HG02884 (cell line): ENCODE data around the gene TSPAN15.
A peak's percentile ranks its signal among the peaks of the same experiment; 100 is the strongest.

Experiments used
- ATAC-seq: cut with Tn5 transposase; IDR thresholded peaks from one replicate; pipeline ENCODE4 v1.9.1; 2021; ENCODE audit warnings: mild to moderate bottlenecking, moderate library complexity; ENCODE audit not compliant: unreplicated experiment

Gene TSPAN15

DNA sequence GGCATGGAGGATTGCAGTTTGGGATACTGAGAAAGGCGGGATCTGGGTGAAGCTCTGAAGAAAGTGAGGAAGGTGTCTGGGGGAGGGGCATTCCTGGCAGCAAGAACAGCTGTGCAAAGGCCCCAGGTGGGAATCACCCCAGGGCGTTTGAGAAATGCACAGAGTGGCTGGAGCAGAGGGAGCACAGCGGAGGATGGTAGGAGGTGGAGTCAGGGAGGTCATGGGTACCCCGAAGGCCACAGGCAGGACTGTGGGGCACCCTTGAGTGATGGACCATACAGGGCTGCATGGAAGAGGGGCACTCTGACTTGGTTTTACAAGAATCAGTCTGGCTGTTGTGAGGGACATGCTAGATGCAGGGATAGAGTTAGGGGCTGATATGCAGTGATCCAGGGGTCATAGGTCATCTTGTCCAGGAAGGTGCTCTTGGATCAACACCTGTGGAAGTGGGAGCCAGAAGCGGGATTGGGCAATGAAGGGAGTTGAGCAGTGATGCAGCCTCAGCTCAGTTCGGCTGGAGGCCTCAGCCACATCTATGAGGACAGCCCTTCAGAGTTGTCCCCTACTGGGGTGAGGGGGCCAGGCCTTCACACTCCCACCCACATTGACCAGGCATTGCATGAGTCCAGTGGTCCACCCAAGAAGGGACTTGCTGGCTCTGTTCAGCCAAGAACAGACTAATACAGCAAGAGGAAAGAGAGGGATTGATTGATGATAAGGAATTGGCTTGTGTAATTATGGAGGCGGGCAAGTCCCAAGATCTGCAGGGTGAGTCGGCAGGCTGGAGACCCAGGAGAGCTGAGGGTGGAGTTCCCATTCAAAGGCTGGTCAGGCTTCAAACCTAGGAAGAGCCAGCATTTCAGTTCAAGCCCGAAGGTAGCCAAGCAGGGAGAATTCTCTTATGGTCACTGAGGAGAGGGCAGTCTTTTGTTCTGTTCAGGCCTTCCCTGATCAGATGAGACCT is 48.7 kb downstream of the TSPAN15 start:
- ATAC-seq, result no peak

DNA sequence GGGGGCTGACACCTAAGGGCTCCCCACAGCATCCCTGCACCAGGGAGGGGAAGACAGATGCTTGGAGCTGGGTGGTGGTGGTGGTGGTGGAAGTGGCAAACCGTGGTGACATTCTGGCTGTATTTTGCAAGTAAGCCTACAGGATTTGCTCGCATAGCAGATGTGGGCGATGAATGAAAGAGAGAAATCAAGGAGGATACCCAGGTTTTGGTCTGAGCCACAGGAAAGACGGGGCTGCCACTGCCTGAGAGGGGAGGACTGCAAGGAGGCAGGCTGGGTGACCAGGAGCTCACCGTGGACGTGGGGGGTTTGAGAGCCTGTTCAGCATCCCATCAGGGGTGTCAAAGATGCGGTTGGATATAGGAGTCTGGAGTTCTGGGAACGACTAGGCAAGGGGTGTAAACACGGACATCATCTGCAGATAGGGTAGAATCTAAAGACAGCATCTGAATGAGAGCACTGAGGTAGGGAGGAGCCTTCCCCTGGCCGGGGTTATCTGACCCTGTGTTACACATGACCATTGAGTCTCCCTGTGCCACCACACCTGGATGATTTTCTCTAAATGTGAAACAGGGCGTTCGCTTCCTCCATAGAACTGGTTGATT is 49.7 kb downstream of the TSPAN15 start:
- no peak for ATAC-seq

DNA sequence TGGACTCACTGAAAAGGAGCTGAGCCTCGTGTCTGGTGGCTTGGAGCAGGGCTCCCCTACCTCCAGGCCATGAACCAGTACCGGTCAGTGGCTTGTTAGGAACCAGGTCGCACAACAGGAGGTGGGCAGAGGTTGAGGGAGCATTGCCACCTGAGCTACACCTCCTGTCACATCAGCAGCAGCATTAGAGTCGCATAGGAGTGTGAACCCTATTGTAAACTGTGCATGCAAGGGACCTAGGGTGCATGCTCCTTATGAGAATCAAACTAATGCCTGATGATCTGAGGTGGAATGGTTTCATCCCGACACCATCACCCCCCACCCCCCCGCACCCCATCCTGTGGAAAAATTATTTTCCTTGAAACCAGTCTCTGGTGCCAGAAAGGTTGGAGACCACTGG is 50.4 kb downstream of the TSPAN15 start:
- ATAC-seq, result no peak

GRCh38 chr10:69502589-69502988 is 51.3 kb downstream of the TSPAN15 start:
- ATAC-seq, result no peak

- ATAC-seq, result no peak
Measured at GRCh38 chr10:69503001-69503895, 52.0 kb downstream of the TSPAN15 start.

GRCh38 chr10:69503896-69504265 is 52.6 kb downstream of the TSPAN15 start:
- ATAC-seq, result no peak

GRCh38 chr10:69504576-69505250 is 53.4 kb downstream of the TSPAN15 start:
- no peak for ATAC-seq

DNA sequence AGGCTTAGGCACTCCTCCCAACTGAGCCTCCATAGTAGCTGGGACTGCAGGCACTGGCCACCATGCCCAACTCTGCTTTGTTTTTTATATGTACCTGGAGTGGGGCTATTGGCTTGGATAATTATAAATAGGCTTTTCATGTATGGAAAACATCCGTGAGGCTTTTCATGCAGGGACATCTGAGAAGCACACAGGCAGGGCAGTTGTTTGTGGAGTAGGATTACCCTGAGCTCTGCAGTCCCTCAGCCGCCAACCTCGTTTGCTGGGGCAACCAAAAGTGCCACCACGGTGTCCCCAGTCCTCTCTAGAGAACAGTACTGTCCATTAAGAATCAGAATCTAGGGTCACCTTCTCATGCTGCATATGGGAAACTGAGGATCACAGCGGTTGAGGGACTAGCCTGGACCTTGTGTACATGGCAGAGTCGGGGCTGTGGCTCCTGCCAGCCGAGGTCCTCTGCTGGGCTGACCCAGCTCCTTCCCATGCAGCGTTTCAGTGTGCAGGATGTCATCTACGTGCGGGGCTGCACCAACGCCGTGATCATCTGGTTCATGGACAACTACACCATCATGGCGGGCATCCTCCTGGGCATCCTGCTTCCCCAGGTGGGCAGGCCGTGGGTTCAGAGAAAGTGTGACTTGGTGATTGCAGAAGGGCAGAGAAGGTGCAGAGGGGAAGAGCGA is 54.5 kb downstream of the TSPAN15 start:
- ATAC-seq, result no peak

- no peak for ATAC-seq
Measured at GRCh38 chr10:69506487-69506833, 55.2 kb downstream of the TSPAN15 start.

DNA sequence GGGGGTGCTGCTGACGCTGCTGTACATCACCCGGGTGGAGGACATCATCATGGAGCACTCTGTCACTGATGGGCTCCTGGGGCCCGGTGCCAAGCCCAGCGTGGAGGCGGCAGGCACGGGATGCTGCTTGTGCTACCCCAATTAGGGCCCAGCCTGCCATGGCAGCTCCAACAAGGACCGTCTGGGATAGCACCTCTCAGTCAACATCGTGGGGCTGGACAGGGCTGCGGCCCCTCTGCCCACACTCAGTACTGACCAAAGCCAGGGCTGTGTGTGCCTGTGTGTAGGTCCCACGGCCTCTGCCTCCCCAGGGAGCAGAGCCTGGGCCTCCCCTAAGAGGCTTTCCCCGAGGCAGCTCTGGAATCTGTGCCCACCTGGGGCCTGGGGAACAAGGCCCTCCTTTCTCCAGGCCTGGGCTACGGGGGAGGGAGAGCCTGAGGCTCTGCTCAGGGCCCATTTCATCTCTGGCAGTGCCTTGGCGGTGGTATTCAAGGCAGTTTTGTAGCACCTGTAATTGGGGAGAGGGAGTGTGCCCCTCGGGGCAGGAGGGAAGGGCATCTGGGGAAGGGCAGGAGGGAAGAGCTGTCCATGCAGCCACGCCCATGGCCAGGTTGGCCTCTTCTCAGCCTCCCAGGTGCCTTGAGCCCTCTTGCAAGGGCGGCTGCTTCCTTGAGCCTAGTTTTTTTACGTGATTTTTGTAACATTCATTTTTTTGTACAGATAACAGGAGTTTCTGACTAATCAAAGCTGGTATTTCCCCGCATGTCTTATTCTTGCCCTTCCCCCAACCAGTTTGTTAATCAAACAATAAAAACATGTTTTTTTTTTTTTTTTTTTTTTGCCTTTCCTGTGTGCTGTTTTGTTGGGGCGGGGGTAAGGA is 55.8 kb downstream of the TSPAN15 start:
- no peak for ATAC-seq

DNA sequence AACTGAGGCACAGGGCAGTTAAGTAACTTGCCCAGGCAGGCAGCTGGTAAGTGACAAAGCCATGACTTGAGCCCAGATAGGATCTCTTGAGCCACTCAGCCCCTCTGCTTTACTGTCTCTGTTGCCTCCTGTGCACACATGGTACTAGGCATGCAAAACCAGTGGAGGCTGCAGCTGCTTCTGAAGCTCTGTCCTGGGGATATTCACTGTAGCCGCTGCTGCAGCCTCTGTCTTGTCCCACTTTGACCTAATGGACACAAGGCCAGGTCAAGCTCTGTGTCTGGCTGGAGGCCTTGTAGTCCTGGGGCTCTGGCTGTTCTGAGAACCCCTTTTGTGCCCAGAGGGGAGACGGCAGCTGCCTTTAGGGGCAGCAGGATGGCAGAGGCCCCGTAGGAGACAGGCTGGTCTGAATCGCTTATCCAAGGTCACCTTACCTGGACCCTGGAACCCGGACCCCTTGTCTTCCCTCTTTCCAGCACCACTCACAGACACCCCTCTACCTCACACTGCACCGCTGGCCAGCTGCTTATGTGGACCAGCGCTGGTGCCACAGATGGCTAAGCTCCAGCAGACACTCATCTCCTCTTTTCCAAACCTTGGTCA is 57.6 kb downstream of the TSPAN15 start:
- ATAC-seq, result no peak

- no peak for ATAC-seq
Measured at GRCh38 chr10:69512901-69513300, 61.6 kb downstream of the TSPAN15 start.

- ATAC-seq, result no peak
Measured at GRCh38 chr10:69513617-69514016, 62.4 kb downstream of the TSPAN15 start.

- ATAC-seq, result peak; percentile 69
Measured at GRCh38 chr10:69515699-69516259, 64.5 kb downstream of the TSPAN15 start.

- no peak for ATAC-seq
Measured at GRCh38 chr10:69516316-69516715, 65.1 kb downstream of the TSPAN15 start.

GRCh38 chr10:69516796-69517195 is 65.5 kb downstream of the TSPAN15 start:
- ATAC-seq, result no peak

GRCh38 chr10:69517271-69517848 is 66.1 kb downstream of the TSPAN15 start:
- no peak for ATAC-seq

DNA sequence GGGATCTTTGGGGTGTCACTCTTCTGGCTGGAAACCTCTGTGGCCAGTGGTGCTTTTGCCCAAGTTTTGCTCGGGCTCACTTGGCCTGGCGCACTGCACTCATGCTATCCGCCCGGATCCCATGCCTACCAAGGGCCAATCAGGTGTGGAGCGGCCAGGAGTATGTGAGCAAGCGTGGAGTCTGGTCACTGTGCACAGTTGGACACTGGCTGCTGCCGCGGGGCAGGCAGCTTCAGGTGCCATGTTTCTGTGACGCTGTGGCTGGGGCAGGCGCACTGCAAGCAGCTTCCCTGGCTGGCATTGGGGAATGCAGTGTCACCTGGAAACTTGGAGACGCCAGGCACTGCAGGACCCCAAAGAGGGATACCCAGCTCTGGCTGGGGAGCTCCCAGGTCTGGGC is 76.7 kb downstream of the TSPAN15 start:
- no peak for ATAC-seq
